GM19238 (cell line): ENCODE measurements around the gene CLDN15.
"Not testable (repeated sequence)": the region's sequence is repeated elsewhere in the genome, so short reads cannot be mapped to it uniquely, and the experiment has no call there.

Experiments
- DNase-seq: peaks from one replicate; pipeline ENCODE4 v3.0.0; 2011; ENCODE audit warnings: low spot score; ENCODE audit not compliant: insufficient read length

CLDN15 gene

GRCh38 chr7:101237206-101238067, at the start of gene CLDN15:
TSS of gene CLDN15 (minus strand) at chr7:101237802. CDS start at chr7:101237581, 221 bp downstream.
- no peak for DNase-seq

- DNase-seq, result no peak
Measured at GRCh38 chr7:101287032-101287431, 49.4 kb upstream of the CLDN15 start.

- not testable (repeated sequence) for DNase-seq
Measured at GRCh38 chr7:101285880-101286279, 48.3 kb upstream of the CLDN15 start.

- no peak for DNase-seq
Measured at GRCh38 chr7:101285171-101285570, 47.6 kb upstream of the CLDN15 start.

GRCh38 chr7:101280912-101281311, 43.3 kb upstream of the CLDN15 start:
- DNase-seq, result not testable (repeated sequence)

- no peak for DNase-seq
Measured at GRCh38 chr7:101278461-101279292, 41.1 kb upstream of the CLDN15 start.

- DNase-seq, result no peak
Measured at GRCh38 chr7:101277155-101277554, 39.6 kb upstream of the CLDN15 start.

GRCh38 chr7:101273206-101273605, 35.6 kb upstream of the CLDN15 start:
- no peak for DNase-seq

GRCh38 chr7:101271021-101271420, 33.4 kb upstream of the CLDN15 start:
- DNase-seq, result no peak

GRCh38 chr7:101269664-101270063, 32.1 kb upstream of the CLDN15 start:
- no peak for DNase-seq

- no peak for DNase-seq
Measured at GRCh38 chr7:101265622-101266516, 28.3 kb upstream of the CLDN15 start.

GRCh38 chr7:101264102-101264706, 26.6 kb upstream of the CLDN15 start:
- DNase-seq, result not testable (repeated sequence)

GRCh38 chr7:101258243-101258731, 20.7 kb upstream of the CLDN15 start:
- DNase-seq, result no peak

- no peak for DNase-seq
Measured at GRCh38 chr7:101255796-101256195, 18.2 kb upstream of the CLDN15 start.

- DNase-seq, result not testable (repeated sequence)
Measured at GRCh38 chr7:101253199-101253598, 15.6 kb upstream of the CLDN15 start.

GRCh38 chr7:101251871-101252659, 14.5 kb upstream of the CLDN15 start:
- DNase-seq, result peak; percentile 94

GRCh38 chr7:101250324-101250723, 12.7 kb upstream of the CLDN15 start:
- DNase-seq, result no peak

GRCh38 chr7:101248276-101248675, 10.7 kb upstream of the CLDN15 start:
- no peak for DNase-seq

- DNase-seq, result no peak
Measured at GRCh38 chr7:101245147-101245668, 7.6 kb upstream of the CLDN15 start.
